H1 (cell line): ENCODE measurements around the gene ABHD12B. TPM values are rescaled to one million over a fixed set of nuclear protein-coding genes. Genes with fewer than 3 reads are reported as not detected.

Source experiments
- ASH2L ChIP-seq: fragments of 200-600, 300-600 bp; sonication (generic); IDR thresholded peaks from one replicate; pipeline ENCODE4 v1.7.1; 2017; ENCODE audit warnings: low read length
- CHD7 ChIP-seq: fragments of 300-600 bp; sonication (generic); IDR thresholded peaks from 2 replicates; pipeline ENCODE4 v1.7.1; 2012; ENCODE audit warnings: low read length, moderate library complexity, mild to moderate bottlenecking, inconsistent platforms; ENCODE audit not compliant: insufficient replicate concordance
- CTBP2 ChIP-seq: IDR thresholded peaks from 2 replicates; pipeline ENCODE4 v1.7.0; 2011; ENCODE audit warnings: borderline replicate concordance, mild to moderate bottlenecking, moderate library complexity, mixed read lengths, low read length; ENCODE audit not compliant: insufficient read depth, insufficient read length
- GTF2F1 ChIP-seq: IDR thresholded peaks from 2 replicates; pipeline ENCODE4 v1.6.1; 2012; ENCODE audit warnings: low read depth, low read length, improper control_type of control experiment, borderline replicate concordance
- RNF2 ChIP-seq: fragments of 200-900, 300-1000 bp; sonication (generic); IDR thresholded peaks from 2 replicates; pipeline ENCODE4 v1.7.1; 2016; ENCODE audit warnings: borderline replicate concordance, low read depth, mild to moderate bottlenecking, antibody characterized with exemption, low read length; ENCODE audit not compliant: poor library complexity, severe bottlenecking; ENCODE audit errors: missing control alignments
- SIRT6 ChIP-seq: IDR thresholded peaks from one replicate; pipeline ENCODE4 v1.7.1; 2012; ENCODE audit warnings: low read length, inconsistent platforms
- YY1 ChIP-seq: IDR thresholded peaks from 2 replicates; pipeline ENCODE4 v1.6.1; 2011; ENCODE audit warnings: low read depth, mild to moderate bottlenecking, low read length
- polyA plus RNA-seq, 7 experiments: library from polyadenylated mRNA; depleted of rRNA in 3 of 7; stranded (reverse) in 5 of 7; unstranded in 2 of 7; fragments of >200 nt in 5 of 7; fragments of 200-250 nt in 2 of 7; gene quantifications; 1 replicate in 5 of 7; 2 replicates in 1 of 7; 4 replicates in 1 of 7; pipeline versions ENCODE4 v1.2.1 to v1.2.3, GENCODE V29; 2011 to 2013; ENCODE audit warnings: missing spikeins in 2 of 7, mixed read lengths in 2 of 7
- total RNA-seq: library from RNA; stranded (reverse); fragmentation: NEBNext Ultra II Directional; extraction: Animal tissue kit (Norgen Biotek cat#: 25700); gene quantifications from 2 replicates; pipeline ENCODE4 v1.2.1, GENCODE V29; 2021

Gene ABHD12B
- total and polyA plus RNA-seq, 2 of the 8 experiments (the other 6 are each of a cell fraction or from before 2014, with no cell fraction given), result 4.0 to 102 TPM

- TF ChIP-seq CHD7, result no peak
- no peak for TF ChIP-seq SIRT6
- no peak for TF ChIP-seq CTBP2
- TF ChIP-seq ASH2L, result no peak
- no peak for TF ChIP-seq YY1
- no peak for TF ChIP-seq RNF2
- no peak for TF ChIP-seq GTF2F1
Observed at GRCh38 chr14:50931559-50931958, 59.7 kb downstream of the ABHD12B start (continued).
